Neural cell (in vitro differentiated cells): ENCODE measurements around the gene CNTNAP2. TPM values are rescaled to one million over a fixed set of nuclear protein-coding genes. Genes with fewer than 3 reads are reported as not detected.

Source experiments
- H2AFZ ChIP-seq: fragments of 200-600, 300-800 bp; sonication (generic), shearing (Covaris generic); 2 replicates; pipeline ENCODE4 v1.6.0; 2014; ENCODE audit warnings: low read depth, mild to moderate bottlenecking, antibody characterized with exemption, low read length, moderate library complexity
- H3F3A ChIP-seq: fragments of 200-600 bp; shearing (Covaris generic); 2 replicates; pipeline ENCODE4 v1.6.1; 2016; ENCODE audit warnings: mild to moderate bottlenecking, moderate library complexity, mixed read lengths, antibody characterized with exemption, low read length; ENCODE audit not compliant: insufficient read depth, poor library complexity, severe bottlenecking
- H3K27ac ChIP-seq: fragments of 200-600, 300-800 bp; sonication (generic), shearing (Covaris generic); 2 replicates; pipeline ENCODE4 v1.5.1; 2014; ENCODE audit warnings: mild to moderate bottlenecking, low read length, moderate library complexity
- H3K27me3 ChIP-seq: fragments of 300-800, 200-600 bp; sonication (generic), shearing (Covaris generic); 2 replicates; pipeline ENCODE4 v1.6.0; 2014; ENCODE audit warnings: mild to moderate bottlenecking, low read depth, low read length, moderate library complexity; ENCODE audit not compliant: insufficient read depth
- H3K36me3 ChIP-seq: fragments of 300-800, 200-600 bp; sonication (generic), shearing (Covaris generic); 2 replicates; pipeline ENCODE4 v1.5.1; 2014; ENCODE audit warnings: mild to moderate bottlenecking, antibody characterized with exemption, low read length, moderate library complexity; ENCODE audit not compliant: insufficient read depth
- H3K4me2 ChIP-seq: fragments of 300-800, 200-600 bp; sonication (generic), shearing (Covaris generic); 2 replicates; pipeline ENCODE4 v1.6.0; 2014; ENCODE audit warnings: mild to moderate bottlenecking, low read length
- H3K4me3 ChIP-seq: fragments of 300-800, 200-600 bp; sonication (generic), shearing (Covaris generic); 2 replicates; pipeline ENCODE4 v1.5.1; 2014; ENCODE audit warnings: mild to moderate bottlenecking, low read length, moderate library complexity
- H3K79me2 ChIP-seq: fragments of 200-600 bp; shearing (Covaris generic); replicated peaks from 2 replicates; pipeline ENCODE4 v1.6.0; 2014; ENCODE audit warnings: mild to moderate bottlenecking, low read length, moderate library complexity; ENCODE audit not compliant: insufficient read depth
- H3K9ac ChIP-seq: fragments of 300-800, 200-600 bp; sonication (generic), shearing (Covaris generic); 2 replicates; pipeline ENCODE4 v1.6.1; 2016; ENCODE audit warnings: mild to moderate bottlenecking, low read length, mixed read lengths
- H3K9me2 ChIP-seq: fragments of 200-600 bp; shearing (Covaris generic); 2 replicates; pipeline ENCODE4 v1.6.1; 2016; ENCODE audit warnings: mild to moderate bottlenecking, low read length, mixed read lengths; ENCODE audit not compliant: insufficient read depth
- H3K9me3 ChIP-seq: fragments of 200-600, 300-800 bp; sonication (generic), shearing (Covaris generic); 2 replicates; pipeline ENCODE4 v1.6.1; 2016; ENCODE audit warnings: mild to moderate bottlenecking, mixed run types, low read length, moderate library complexity, mixed read lengths
- H4K20me1 ChIP-seq: fragments of 200-600 bp; shearing (Covaris generic); 2 replicates; pipeline ENCODE4 v1.6.1; 2016; ENCODE audit warnings: mild to moderate bottlenecking, mixed run types; ENCODE audit not compliant: insufficient read depth
- CTCF ChIP-seq: fragments of 450-650 bp; IDR thresholded peaks from 2 replicates; pipeline ENCODE4 v1.5.1; 2014; ENCODE audit warnings: antibody characterized with exemption, mild to moderate bottlenecking, moderate library complexity; ENCODE audit not compliant: poor library complexity, severe bottlenecking
- EP300 ChIP-seq: fragments of 450-650 bp; conservative IDR thresholded peaks from 2 replicates; pipeline ENCODE4 v1.6.1; 2014; ENCODE audit warnings: antibody characterized with exemption, mild to moderate bottlenecking, moderate library complexity; ENCODE audit not compliant: poor library complexity, severe bottlenecking
- EZH2 ChIP-seq: fragments of 200-600, 300-800 bp; shearing (Covaris generic), sonication (generic); IDR thresholded peaks from 2 replicates; pipeline ENCODE4 v1.6.1; 2014; ENCODE audit warnings: antibody characterized with exemption, low read length, borderline replicate concordance, mild to moderate bottlenecking; ENCODE audit not compliant: insufficient read depth, poor library complexity, severe bottlenecking
- MXI1 ChIP-seq: fragments of 450-650 bp; conservative IDR thresholded peaks from 2 replicates; pipeline ENCODE4 v1.6.1; 2014; ENCODE audit warnings: antibody characterized with exemption, mild to moderate bottlenecking; ENCODE audit not compliant: poor library complexity, severe bottlenecking
- POLR2AphosphoS5 ChIP-seq: IDR thresholded peaks from 2 replicates; pipeline ENCODE4 v1.6.1; 2012
- RAD21 ChIP-seq: fragments of 450-650 bp; conservative IDR thresholded peaks from 2 replicates; pipeline ENCODE4 v1.6.1; 2014; ENCODE audit warnings: antibody characterized with exemption, mild to moderate bottlenecking, moderate library complexity
- REST ChIP-seq: IDR thresholded peaks from 2 replicates; pipeline ENCODE4 v1.6.1; 2012; ENCODE audit warnings: borderline replicate concordance
- SMC3 ChIP-seq: fragments of 450-650 bp; conservative IDR thresholded peaks from 2 replicates; pipeline ENCODE4 v1.6.1; 2014; ENCODE audit warnings: antibody characterized with exemption, mild to moderate bottlenecking, moderate library complexity; ENCODE audit not compliant: poor library complexity
- TAF1 ChIP-seq: IDR thresholded peaks from 2 replicates; pipeline ENCODE4 v1.6.1; 2012; ENCODE audit warnings: low read depth
- polyA plus RNA-seq: library from polyadenylated mRNA; depleted of rRNA; stranded (reverse); fragments of >200 nt; gene quantifications from 2 replicates; pipeline ENCODE4 v1.2.3, GENCODE V29; 2014

Gene CNTNAP2
- polyA plus RNA-seq, 1 donor from 2014 or later: 276 TPM

DNA sequence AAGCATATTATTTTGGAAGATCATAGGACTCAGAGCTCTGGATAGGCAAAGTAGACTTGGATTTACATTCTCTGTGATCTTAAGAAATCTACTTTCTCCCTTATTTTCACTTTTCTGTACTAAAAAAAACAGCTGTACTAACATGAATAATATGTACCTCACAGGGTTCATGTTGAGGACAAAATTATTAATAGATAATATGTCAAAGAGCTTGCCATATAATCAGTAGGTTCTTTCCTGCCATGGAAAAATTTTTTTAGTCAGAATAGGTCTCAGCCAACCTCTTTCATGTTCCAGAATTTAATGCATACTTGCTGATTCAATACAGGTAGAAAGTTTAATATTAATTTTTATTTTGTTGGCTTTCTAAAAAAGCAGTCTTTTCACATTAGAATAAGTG, 1693.7 kb downstream of the CNTNAP2 start:
- H3K9ac ChIP-seq: no peak overlapping the region
- H3K27ac ChIP-seq: no peak overlapping the region
- no peaks in the 10 kb centered on the region for H4K20me1 ChIP-seq
- H3K4me2 ChIP-seq: no peak overlapping the region
- no peaks in the 10 kb centered on the region for H3F3A ChIP-seq
- no peak overlapping the region for H2AFZ ChIP-seq
- H3K9me3 ChIP-seq: peaks cover 3% of the 10 kb centered on the region
- H3K36me3 ChIP-seq: no peaks in the 10 kb centered on the region
- H3K79me2 ChIP-seq: no peaks in the 10 kb centered on the region
- TF ChIP-seq REST (no peak), POLR2AphosphoS5 (no peak), SMC3 (no peak), EZH2 (no peak), TAF1 (no peak), CTCF (no peak), RAD21 (no peak), MXI1 (no peak), EP300 (no peak)
- no peaks in the 10 kb centered on the region for H3K27me3 ChIP-seq
- H3K4me3 ChIP-seq: no peak overlapping the region
- no peaks in the 10 kb centered on the region for H3K9me2 ChIP-seq

- Histone ChIP-seq H3K27me3 (no peaks in the 10 kb centered on the region), H3K9me3 (no peaks in the 10 kb centered on the region), H2AFZ (no peak overlapping the region), H3K9ac (no peak overlapping the region), H3F3A (no peaks in the 10 kb centered on the region), H3K79me2 (no peaks in the 10 kb centered on the region), H4K20me1 (no peaks in the 10 kb centered on the region), H3K4me3 (no peak overlapping the region), H3K27ac (no peak overlapping the region), H3K36me3 (no peaks in the 10 kb centered on the region), H3K4me2 (no peak overlapping the region), H3K9me2 (no peaks in the 10 kb centered on the region)
- TF ChIP-seq RAD21: no peak
- no peak for TF ChIP-seq REST
- no peak for TF ChIP-seq MXI1
- no peak for TF ChIP-seq CTCF
- TF ChIP-seq TAF1: no peak
- TF ChIP-seq EZH2: no peak
- no peak for TF ChIP-seq POLR2AphosphoS5
- no peak for TF ChIP-seq EP300
- no peak for TF ChIP-seq SMC3
Measured at GRCh38 chr7:147811923-147812322, 1695.3 kb downstream of the CNTNAP2 start.
